Heart right ventricle (tissue), 16 donors: Measurements from ENCODE around the gene NPPC. TPM values are rescaled to one million over a fixed set of nuclear protein-coding genes. Genes with fewer than 3 reads are reported as not detected.
A peak's percentile ranks its signal among the peaks of the same experiment; 100 is the strongest.

ENCODE experiments used
- ATAC-seq, 8 donors: fragments of 200-7000 bp; cut with Tn5 transposase; one replicate each; pipeline ENCODE4 v1.9.1; 2020; ENCODE audit warnings: mild to moderate bottlenecking in 8 of 8, moderate library complexity in 8 of 8, moderate number of reproducible peaks in 1 of 8
- DNase-seq, 2 donors: peaks; one replicate each; pipeline ENCODE4 v3.0.0-alpha.2; 2020
- H3K27ac ChIP-seq, 10 donors: fragments of 200-600 bp; sonication (generic) in 2 of 10; one replicate each; pipeline versions ENCODE4 v1.5.0 to v1.8.0; 2020 to 2022; ENCODE audit warnings: mild to moderate bottlenecking in 3 of 10
- H3K27me3 ChIP-seq, 7 donors: fragments of 200-600 bp; one replicate each; pipeline ENCODE4 v1.8.0; 2021 to 2022; ENCODE audit warnings: mild to moderate bottlenecking in 2 of 7
- H3K36me3 ChIP-seq, 9 donors: fragments of 200-600 bp; sonication (generic) in 1 of 9; one replicate each; pipeline versions ENCODE4 v1.5.0 to v1.8.0; 2020 to 2022; ENCODE audit warnings: mild to moderate bottlenecking in 2 of 9
- H3K4me1 ChIP-seq, 9 donors: fragments of 200-600 bp; sonication (generic) in 1 of 9; one replicate each; pipeline versions ENCODE4 v1.5.0 to v1.8.0; 2020 to 2022; ENCODE audit warnings: mild to moderate bottlenecking in 4 of 9
- H3K4me3 ChIP-seq, 10 donors: fragments of 200-600 bp; sonication (generic) in 2 of 10; one replicate each; pipeline versions ENCODE4 v1.5.0 to v1.8.0; 2020 to 2022; ENCODE audit warnings: mild to moderate bottlenecking in 7 of 10, moderate library complexity in 2 of 10
- H3K9me3 ChIP-seq, 11 donors: fragments of 200-600 bp in 10 of 11; sonication (generic) in 2 of 11; one replicate each; pipeline versions ENCODE4 v1.5.0 to v1.8.0; 2013 to 2022; ENCODE audit warnings: mild to moderate bottlenecking in 2 of 11, control low read depth in 1 of 11, moderate library complexity in 1 of 11
- WGBS, 2 donors: extraction: QIAGEN DNeasy Blood & Tissue Kit; methylation state at CpG; one replicate each; pipeline ENCODE4 v1.1.7; 2013; ENCODE audit warnings: inconsistent platforms in 1 of 2; 5-methylcytosine and 5-hydroxymethylcytosine counted together
- intact Hi-C, 10 donors: fragments of 100-400 bp; cut with DNase I; formaldehyde crosslinking; loops; one replicate each; pipeline versions ENCODE4 v1.11.1 to v1.14.2; 2022
- polyA plus RNA-seq, 2 donors: library from polyadenylated mRNA; stranded (reverse); fragments of 200-250 nt; gene quantifications; one replicate each; pipeline ENCODE4 v1.2.3, GENCODE V29; 2013
- total RNA-seq, 10 donors: library from RNA; stranded (reverse); fragmentation: NEBNext Ultra II Directional in 3 of 10; extraction: Animal tissue kit (Norgen Biotek cat#: 25700) in 3 of 10; gene quantifications; one replicate each; pipeline versions ENCODE4 v1.2.1 to v1.2.4, GENCODE V29; 2021 to 2023
- TF ChIP-seq, protein P1 (sequence below), 9 donors: fragments of 200-600 bp; sonication (generic) in 2 of 9; IDR thresholded peaks; one replicate each; pipeline versions ENCODE4 v1.5.0 to v1.8.0; 2021 to 2022; ENCODE audit warnings: antibody characterized with exemption in 9 of 9, mild to moderate bottlenecking in 5 of 9, moderate library complexity in 1 of 9
- donor health status: Arrhythmogenic right ventricular cardiomyopathy.
- donor health status: ischemic (EF 13 %, LVEDD 7.1; RV severe dilation, severe dysfunction).
- donor health status: healthy with polysubstance abuse.
- donor health status: DM: no; HTN: yes; CAD: no.
- donor health status: DM: no; HTN: no; CAD: no.
- donor health status: ischemic (EF 25% LVEDD 6.9; RV normal size, moderate dysfunction).
- donor health status: ischemic (EF 25% LVEDD 5.7; RV mildly dilated, moderate dysfunction).
- donor health status: healthy.
- donor health status: DM: yes; HTN: yes; CAD: no.
- donor health status: Ischemic cardiomyopathy.
- donor health status: ischemic (EF 35%, LVEDD 5.7; RV mildly dilated, moderate dysfunction).
- donor health status: nonischemic (EF 11% LVEDD 7.7; RV severe dilation, severe dysfunction).
- donor health status: DM: yes; HTN: yes; CAD: no.
- donor health status: PGD.
- donor health status: ischemic (EF 29% LVEDD 5.4; RV normal size, mild dysfunction).
- donor health status: nonischemic (EF 23%, LVEDD 6.1; RV moderate dilation, normal function).

NPPC gene
- total and polyA plus RNA-seq, 12 donors: 0.28 to 8.7 (median 2.4) TPM

DNA sequence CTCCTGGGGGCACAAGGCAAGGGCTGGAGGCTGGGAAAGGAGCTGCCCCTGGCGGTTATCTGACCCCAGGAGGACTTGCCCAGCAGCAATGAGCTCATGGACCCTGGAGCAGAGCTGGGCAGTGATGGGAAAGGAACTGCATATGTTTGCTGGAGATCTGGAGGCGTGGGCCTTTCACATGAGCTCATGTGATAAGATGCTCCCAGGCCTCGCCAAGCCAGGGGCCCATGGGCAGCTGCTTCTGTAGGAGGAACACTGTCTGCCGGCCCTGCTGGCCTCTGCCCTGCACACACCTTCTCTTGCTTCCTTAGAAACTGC, 9.0 kb upstream of the NPPC start:
- Histone ChIP-seq H3K36me3 (no peaks in the 10 kb centered on the region), H3K4me3 (no peak overlapping the region), H3K4me1 (peaks cover 0 to 29% (median 0%) of the 10 kb centered on the region in 9 donors), H3K9me3 (no peaks in the 10 kb centered on the region), H3K27ac (peak overlapping the region in 7 of 10 donors; percentile 25 to 67 (median 60)), H3K27me3 (peaks cover 0 to 9% (median 2%) of the 10 kb centered on the region in 7 donors)
- ATAC-seq (peak in 1 of 8 donors; percentile 12), DNase-seq (no peak)
- TF ChIP-seq, protein P1, sequence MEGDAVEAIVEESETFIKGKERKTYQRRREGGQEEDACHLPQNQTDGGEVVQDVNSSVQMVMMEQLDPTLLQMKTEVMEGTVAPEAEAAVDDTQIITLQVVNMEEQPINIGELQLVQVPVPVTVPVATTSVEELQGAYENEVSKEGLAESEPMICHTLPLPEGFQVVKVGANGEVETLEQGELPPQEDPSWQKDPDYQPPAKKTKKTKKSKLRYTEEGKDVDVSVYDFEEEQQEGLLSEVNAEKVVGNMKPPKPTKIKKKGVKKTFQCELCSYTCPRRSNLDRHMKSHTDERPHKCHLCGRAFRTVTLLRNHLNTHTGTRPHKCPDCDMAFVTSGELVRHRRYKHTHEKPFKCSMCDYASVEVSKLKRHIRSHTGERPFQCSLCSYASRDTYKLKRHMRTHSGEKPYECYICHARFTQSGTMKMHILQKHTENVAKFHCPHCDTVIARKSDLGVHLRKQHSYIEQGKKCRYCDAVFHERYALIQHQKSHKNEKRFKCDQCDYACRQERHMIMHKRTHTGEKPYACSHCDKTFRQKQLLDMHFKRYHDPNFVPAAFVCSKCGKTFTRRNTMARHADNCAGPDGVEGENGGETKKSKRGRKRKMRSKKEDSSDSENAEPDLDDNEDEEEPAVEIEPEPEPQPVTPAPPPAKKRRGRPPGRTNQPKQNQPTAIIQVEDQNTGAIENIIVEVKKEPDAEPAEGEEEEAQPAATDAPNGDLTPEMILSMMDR (IDR thresholded peaks at IDR 0.05): no peak
- 64 to 67% methylated on average over 4 of the region's 4 CpGs for WGBS, 2 donors
- intact Hi-C loops: no loop called here

DNA sequence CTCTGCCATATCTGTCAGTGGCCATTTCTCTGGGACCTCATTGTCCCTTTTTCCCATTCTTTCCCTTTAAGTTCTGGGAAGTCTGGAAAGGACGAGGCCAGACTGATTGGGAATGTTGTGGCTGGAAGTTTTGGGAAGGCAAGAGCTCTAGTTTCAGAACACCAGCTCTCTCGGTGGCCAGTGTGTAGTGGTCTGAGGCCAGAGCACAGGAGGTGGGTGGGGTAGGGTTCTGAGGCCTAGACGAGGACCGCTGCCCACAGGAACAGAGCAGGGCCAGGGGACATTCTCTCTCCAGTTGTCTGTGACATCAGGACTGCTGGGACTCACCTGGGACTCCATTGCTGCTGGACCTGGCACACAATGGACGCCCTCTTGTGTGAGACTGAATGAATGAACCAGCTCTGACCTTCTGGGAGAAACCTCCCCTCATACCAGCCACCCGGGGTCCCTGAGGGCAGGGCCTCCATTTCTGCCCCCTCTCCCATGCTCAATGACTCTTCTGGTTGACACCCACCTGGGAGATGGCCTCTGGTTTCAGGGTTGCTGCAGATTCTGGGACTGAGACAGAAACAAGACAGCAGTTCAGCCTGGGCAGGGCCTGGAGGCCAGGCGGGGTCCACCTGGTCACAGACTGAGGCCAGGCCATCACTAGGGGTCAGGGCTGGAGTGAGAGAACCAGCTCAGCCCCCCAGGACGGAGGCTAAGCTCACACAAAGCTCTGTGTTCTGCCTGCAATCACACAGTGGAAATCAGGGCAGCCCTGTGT, 8.4 kb upstream of the NPPC start:
- DNase-seq (no peak), ATAC-seq (peak in 3 of 8 donors; percentile 1 to 3 (median 2))
- Histone ChIP-seq H3K27ac (peak overlapping the region in 8 of 10 donors; percentile 25 to 67 (median 56)), H3K36me3 (no peaks in the 10 kb centered on the region), H3K27me3 (peaks cover 0 to 14% (median 7%) of the 10 kb centered on the region in 7 donors), H3K4me3 (no peak overlapping the region), H3K4me1 (peaks cover 0 to 35% (median 0%) of the 10 kb centered on the region in 9 donors), H3K9me3 (no peaks in the 10 kb centered on the region)
- intact Hi-C loops: no loop called here
- WGBS, 2 donors: 75 to 81% methylated on average over 8 of the region's 8 CpGs
- TF ChIP-seq, protein P1 (IDR thresholded peaks at IDR 0.05): no peak

DNA sequence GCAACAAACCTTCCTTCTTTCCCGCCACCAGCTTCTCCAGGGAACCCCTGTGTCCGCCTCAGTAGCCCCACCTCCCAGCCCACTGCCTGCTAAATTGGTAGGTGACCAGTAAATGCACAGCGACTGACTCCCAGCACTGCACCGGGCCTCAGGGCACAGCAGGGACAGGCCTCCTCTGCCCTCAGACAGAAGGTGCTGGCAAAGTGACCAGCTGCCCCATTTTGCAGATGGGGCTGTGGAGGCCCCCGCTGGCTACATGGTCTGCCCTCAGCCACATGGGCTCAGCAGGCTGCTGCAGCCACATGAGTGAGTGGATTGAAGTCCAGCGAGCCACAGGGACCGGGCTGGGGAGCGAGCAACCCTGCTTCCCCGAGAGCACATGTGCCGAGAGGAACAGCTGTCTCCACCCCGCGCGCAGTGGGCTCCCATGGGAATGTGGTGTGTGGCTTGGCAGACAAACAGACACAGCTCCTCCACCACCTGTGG, 7.8 kb upstream of the NPPC start:
- Histone ChIP-seq H3K4me3 (no peak overlapping the region), H3K27ac (peak overlapping the region in 6 of 10 donors; percentile 23 to 63 (median 40)), H3K27me3 (peaks cover 0 to 19% (median 12%) of the 10 kb centered on the region in 7 donors), H3K4me1 (peaks cover 0 to 36% (median 0%) of the 10 kb centered on the region in 9 donors), H3K36me3 (no peaks in the 10 kb centered on the region), H3K9me3 (no peaks in the 10 kb centered on the region)
- ATAC-seq: peak; percentile 19 to 61 (median 40)
- intact Hi-C loops: no loop called here
- TF ChIP-seq, protein P1 (IDR thresholded peaks at IDR 0.05): no peak
- DNase-seq: peak; percentile 77
- WGBS, 2 donors: 61 to 63% methylated on average over 13 of the region's 13 CpGs

DNA sequence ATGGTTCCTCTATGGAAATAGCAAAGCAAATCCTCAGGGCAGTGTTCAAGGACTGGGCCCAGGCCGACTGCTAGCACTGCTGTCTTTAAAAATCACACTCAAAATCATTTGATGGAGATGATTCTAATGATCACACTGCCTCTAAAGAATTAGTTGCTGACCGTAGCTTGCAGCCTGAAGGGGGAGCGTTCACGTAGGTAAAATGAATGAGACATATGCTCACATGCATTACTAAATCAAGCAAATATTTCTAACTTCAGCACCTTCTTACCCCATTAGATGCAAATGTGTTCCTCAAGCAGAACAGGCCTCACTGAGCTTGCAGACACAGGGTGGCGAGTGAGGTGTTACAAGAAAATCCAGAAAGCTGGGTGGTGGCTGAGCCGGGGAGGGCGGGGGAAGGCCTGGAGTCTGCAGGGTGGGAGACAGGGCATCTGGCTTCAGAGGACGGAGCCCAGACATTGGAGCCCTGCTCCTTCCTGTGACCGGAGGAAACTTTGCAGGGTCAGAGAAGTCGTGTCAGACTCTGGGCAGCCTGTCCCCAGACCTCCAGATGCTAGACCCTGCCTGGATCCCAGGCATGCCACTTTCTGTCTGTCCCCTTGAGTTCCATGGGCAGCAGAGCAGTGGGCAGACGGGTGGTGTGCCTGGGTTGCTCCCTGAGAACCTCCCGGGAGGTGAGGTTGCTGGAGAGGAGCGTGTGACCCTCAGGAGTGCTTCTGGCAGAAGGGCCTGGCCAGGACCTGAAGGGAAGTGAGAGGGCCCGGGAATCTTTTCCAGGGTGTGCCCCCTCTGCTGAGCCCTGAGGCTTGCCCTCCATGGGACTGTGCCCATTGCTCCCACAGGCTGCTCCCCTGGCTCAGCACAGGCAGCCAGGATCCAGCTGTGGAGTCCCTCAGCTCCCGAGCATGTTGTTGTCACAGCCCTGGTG, 7.1 kb upstream of the NPPC start:
- TF ChIP-seq, protein P1 (IDR thresholded peaks at IDR 0.05): no peak
- no peaks in the 10 kb centered on the region for H3K36me3 ChIP-seq
- H3K9me3 ChIP-seq: no peaks in the 10 kb centered on the region
- intact Hi-C loops: no loop called here
- WGBS, 2 donors: 84 to 85% methylated on average over 15 of the region's 15 CpGs
- H3K4me3 ChIP-seq: no peak overlapping the region
- peaks cover 0 to 36% (median 0%) of the 10 kb centered on the region in 9 donors for H3K4me1 ChIP-seq
- ATAC-seq (no peak), DNase-seq (no peak)
- H3K27me3 ChIP-seq: peaks cover 0 to 25% (median 19%) of the 10 kb centered on the region in 7 donors
- peak overlapping the region in 3 of 10 donors; percentile 43 to 63 (median 61) for H3K27ac ChIP-seq
